CD4-positive, alpha-beta T cell (primary cell): ENCODE data around the gene CPNE1. TPM values are rescaled to one million over a fixed set of nuclear protein-coding genes. Genes with fewer than 3 reads are reported as not detected.
A peak's percentile ranks its signal among the peaks of the same experiment; 100 is the strongest.
"Not testable (repeated sequence)": the region's sequence is repeated elsewhere in the genome, so short reads cannot be mapped to it uniquely, and the experiment has no call there.

Source experiments
- ATAC-seq: fragments of 200-7000 bp; cut with Tn5 transposase; one replicate; pipeline ENCODE4 v1.10.0; 2022; ENCODE audit warnings: mild to moderate bottlenecking; ENCODE audit not compliant: poor library complexity
- CTCF ChIA-PET: fragments of 350-600 bp; sonication (Branson Sonifier 250); formaldehyde crosslinking; loops from one replicate; lab custom pipeline; 2021; ENCODE audit warnings: antibody characterized with exemption, inconsistent platforms; lab: Charles Lee
- POLR2A ChIA-PET: fragments of 350-600 bp; sonication (Branson Sonifier 250); formaldehyde crosslinking; loops from one replicate; lab custom pipeline; 2021; ENCODE audit warnings: antibody characterized with exemption, inconsistent platforms; lab: Charles Lee
- DNase-seq, 14 experiments: peaks; one replicate each; pipeline ENCODE4 v3.0.0-alpha.2; 2013 to 2020; ENCODE audit warnings: mixed read lengths in 2 of 14
- H3K27ac ChIP-seq, 2 donors: one replicate each; pipeline versions ENCODE4 v1.5.1 to v1.7.0; 2013; ENCODE audit warnings: low read length in 2 of 2, low read depth in 1 of 2, mild to moderate bottlenecking in 1 of 2
- H3K27me3 ChIP-seq, 2 experiments: 1 replicate in 1 of 2; 2 replicates in 1 of 2; pipeline versions ENCODE4 v1.6.1 to v1.7.0; 2013; ENCODE audit warnings: low read length in 2 of 2, control low read depth in 1 of 2, mild to moderate bottlenecking in 1 of 2, moderate library complexity in 1 of 2; ENCODE audit not compliant: insufficient read depth in 2 of 2, control insufficient read depth in 1 of 2
- H3K36me3 ChIP-seq: one replicate; pipeline ENCODE4 v1.6.1; 2013; ENCODE audit warnings: low read length, control low read depth; ENCODE audit not compliant: insufficient read depth
- H3K4me1 ChIP-seq: one replicate; pipeline ENCODE4 v1.6.1; 2013; ENCODE audit warnings: low read length, control low read depth; ENCODE audit not compliant: insufficient read depth
- H3K4me3 ChIP-seq: one replicate; pipeline ENCODE4 v1.5.1; 2013; ENCODE audit warnings: mild to moderate bottlenecking, low read length, moderate library complexity
- H3K9me3 ChIP-seq, 2 experiments: 1 replicate in 1 of 2; 2 replicates in 1 of 2; pipeline versions ENCODE4 v1.6.1 to v1.7.0; 2013; ENCODE audit warnings: low read length in 2 of 2, mild to moderate bottlenecking in 2 of 2, control low read depth in 1 of 2, moderate library complexity in 1 of 2; ENCODE audit not compliant: control insufficient read depth in 1 of 2, insufficient read depth in 1 of 2
- H3K27ac Mint-ChIP-seq: one replicate; pipeline ENCODE4 v1.8.0; 2020; ENCODE audit warnings: mixed read lengths
- H3K27me3 Mint-ChIP-seq: one replicate; pipeline ENCODE4 v1.8.0; 2021; ENCODE audit warnings: mixed read lengths
- H3K36me3 Mint-ChIP-seq: one replicate; pipeline ENCODE4 v1.8.0; 2021; ENCODE audit warnings: low read depth, mixed read lengths
- H3K4me1 Mint-ChIP-seq: one replicate; pipeline ENCODE4 v1.8.0; 2021; ENCODE audit warnings: low read depth, mixed read lengths
- H3K4me3 Mint-ChIP-seq: one replicate; pipeline ENCODE4 v1.8.0; 2020; ENCODE audit warnings: mild to moderate bottlenecking, mixed read lengths
- H3K9me3 Mint-ChIP-seq: one replicate; pipeline ENCODE4 v1.8.0; 2020; ENCODE audit warnings: mixed read lengths
- intact Hi-C, 2 experiments: fragments of 100-400 bp; cut with DNase I in 1 of 2; cut with micrococcal nuclease in 1 of 2; formaldehyde crosslinking; loops; one replicate each; pipeline versions ENCODE4 v1.15.1 to v1.9.0; 2023 to 2025; cut with DNase I, micrococcal nuclease
- total RNA-seq, 174 experiments: library from RNA in 2 of 174; stranded (reverse) in 2 of 174; gene quantifications; one replicate each; pipeline ENCODE4 v1.2.3 and lab custom pipeline; 2021 to 2026
- TF ChIP-seq, protein P1 (sequence below): fragments of 200-600 bp; IDR thresholded peaks from one replicate; pipeline ENCODE4 v1.8.0; 2022; ENCODE audit warnings: antibody characterized with exemption, mild to moderate bottlenecking

CPNE1 gene
- total RNA-seq, 2 experiments from 2014 or later: 146 to 153 TPM

DNA sequence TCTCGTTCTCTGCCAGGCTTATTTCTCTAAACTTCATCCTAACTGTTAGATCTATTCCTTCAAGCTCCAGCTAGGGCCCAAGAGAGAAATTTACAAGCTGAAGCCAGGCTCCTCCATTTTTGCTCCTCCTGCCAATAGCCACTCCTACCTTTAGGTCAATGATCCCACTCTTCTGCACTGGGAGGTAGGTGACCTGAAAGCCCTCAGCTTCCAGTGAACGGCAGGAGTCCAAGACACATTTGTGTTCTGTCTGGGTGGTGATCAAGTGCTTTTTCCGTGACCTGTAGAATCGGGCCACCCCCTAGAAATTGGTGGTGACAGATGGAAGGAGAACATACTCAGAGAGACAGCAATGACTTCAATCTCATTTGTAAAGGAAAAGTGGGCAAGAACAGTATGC lies 25.6 kb upstream of the CPNE1 start:
- intact Hi-C loops: loop anchor here in 1 of 2 experiments (10.0 kb wide), 2 partner anchors 225 to 265 kb away; partner anchors contain the start of gene SCAND1
- TF ChIP-seq, protein P1, sequence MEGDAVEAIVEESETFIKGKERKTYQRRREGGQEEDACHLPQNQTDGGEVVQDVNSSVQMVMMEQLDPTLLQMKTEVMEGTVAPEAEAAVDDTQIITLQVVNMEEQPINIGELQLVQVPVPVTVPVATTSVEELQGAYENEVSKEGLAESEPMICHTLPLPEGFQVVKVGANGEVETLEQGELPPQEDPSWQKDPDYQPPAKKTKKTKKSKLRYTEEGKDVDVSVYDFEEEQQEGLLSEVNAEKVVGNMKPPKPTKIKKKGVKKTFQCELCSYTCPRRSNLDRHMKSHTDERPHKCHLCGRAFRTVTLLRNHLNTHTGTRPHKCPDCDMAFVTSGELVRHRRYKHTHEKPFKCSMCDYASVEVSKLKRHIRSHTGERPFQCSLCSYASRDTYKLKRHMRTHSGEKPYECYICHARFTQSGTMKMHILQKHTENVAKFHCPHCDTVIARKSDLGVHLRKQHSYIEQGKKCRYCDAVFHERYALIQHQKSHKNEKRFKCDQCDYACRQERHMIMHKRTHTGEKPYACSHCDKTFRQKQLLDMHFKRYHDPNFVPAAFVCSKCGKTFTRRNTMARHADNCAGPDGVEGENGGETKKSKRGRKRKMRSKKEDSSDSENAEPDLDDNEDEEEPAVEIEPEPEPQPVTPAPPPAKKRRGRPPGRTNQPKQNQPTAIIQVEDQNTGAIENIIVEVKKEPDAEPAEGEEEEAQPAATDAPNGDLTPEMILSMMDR: no peak
- H3K27ac Mint-ChIP-seq: no peak overlapping the region
- H3K27ac ChIP-seq: no peak overlapping the region
- H3K9me3 ChIP-seq: no peaks in the 10 kb centered on the region
- no peaks in the 10 kb centered on the region for H3K4me1 ChIP-seq
- H3K36me3 ChIP-seq: peaks cover 58% of the 10 kb centered on the region
- H3K4me3 ChIP-seq: no peak overlapping the region
- peaks cover 58% of the 10 kb centered on the region for H3K36me3 Mint-ChIP-seq
- H3K4me1 Mint-ChIP-seq: no peaks in the 10 kb centered on the region
- ChIA-PET POLR2A (no interaction called here), CTCF (interaction anchor here (0.6 to 1.6 kb wide), 2 partner anchors 9 to 544 kb away, joined by 3 to 4 read pairs; partner anchors contain the start of genes NFS1 and ROMO1)
- DNase-seq (peak in 1 of 14 experiments; percentile 2), ATAC-seq (no peak)
- H3K27me3 ChIP-seq: no peaks in the 10 kb centered on the region
- no peaks in the 10 kb centered on the region for H3K27me3 Mint-ChIP-seq
- H3K4me3 Mint-ChIP-seq: no peak overlapping the region
- no peaks in the 10 kb centered on the region for H3K9me3 Mint-ChIP-seq

DNA sequence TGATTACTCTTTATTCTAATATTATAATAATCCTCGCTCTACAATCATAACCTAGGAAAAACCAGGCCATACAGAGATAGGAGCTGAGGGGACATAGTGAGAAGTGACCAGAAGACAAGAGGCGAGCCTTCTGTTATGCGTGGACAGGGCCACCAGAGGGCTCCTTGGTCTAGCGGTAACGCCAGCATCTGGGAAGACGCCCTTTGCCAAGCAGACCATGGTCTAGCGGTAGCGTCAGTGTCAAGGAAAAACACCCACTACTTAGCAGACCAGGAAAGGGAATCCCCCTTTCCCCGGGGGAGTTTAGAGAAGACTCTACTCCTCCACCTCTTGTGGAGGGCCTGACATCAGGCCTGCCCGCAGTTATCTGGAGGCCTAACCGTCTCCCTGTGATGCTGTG lies 22.2 kb upstream of the CPNE1 start:
- intact Hi-C loops, H3K27me3 Mint-ChIP-seq, POLR2A ChIA-PET, ATAC-seq, H3K4me1 ChIP-seq, H3K4me3 ChIP-seq, H3K9me3 Mint-ChIP-seq, H3K9me3 ChIP-seq, H3K27ac ChIP-seq, CTCF ChIA-PET, H3K4me1 Mint-ChIP-seq, H3K27ac Mint-ChIP-seq, H3K4me3 Mint-ChIP-seq, H3K27me3 ChIP-seq: not testable (repeated sequence)
- H3K36me3 ChIP-seq: peaks cover 47% of the 10 kb centered on the region
- H3K36me3 Mint-ChIP-seq: peaks cover 52% of the 10 kb centered on the region
- peak in 1 of 14 experiments; percentile 24 for DNase-seq

- H3K27ac Mint-ChIP-seq, POLR2A ChIA-PET, intact Hi-C loops: not testable (repeated sequence)
Observed at GRCh38 chr20:35685368-35685767, 20.7 kb upstream of the CPNE1 start.

GRCh38 chr20:35681960-35682359 lies 17.3 kb upstream of the CPNE1 start:
- no peak for ATAC-seq

More at GRCh38 chr20:35685368-35685767, 20.7 kb upstream of the CPNE1 start:
- CTCF ChIA-PET, H3K27me3 ChIP-seq, ATAC-seq, H3K4me1 Mint-ChIP-seq, H3K9me3 ChIP-seq, H3K4me3 Mint-ChIP-seq, H3K9me3 Mint-ChIP-seq, H3K27ac ChIP-seq, H3K4me3 ChIP-seq, H3K4me1 ChIP-seq, H3K27me3 Mint-ChIP-seq: not testable (repeated sequence)
- DNase-seq: peak in 1 of 14 experiments; percentile 4
- peaks cover 61% of the 10 kb centered on the region for H3K36me3 Mint-ChIP-seq
- H3K36me3 ChIP-seq: peaks cover 42% of the 10 kb centered on the region

More at GRCh38 chr20:35681960-35682359, 17.3 kb upstream of the CPNE1 start:
- TF ChIP-seq, protein P1: no peak
- Mint-ChIP-seq H3K4me1 (no peaks in the 10 kb centered on the region), H3K4me3 (no peak overlapping the region), H3K9me3 (no peaks in the 10 kb centered on the region), H3K27me3 (no peaks in the 10 kb centered on the region), H3K36me3 (peaks cover 56% of the 10 kb centered on the region), H3K27ac (no peak overlapping the region)
- DNase-seq: no peak
- CTCF ChIA-PET: no interaction called here
- intact Hi-C loops: no loop called here
- Histone ChIP-seq H3K4me1 (no peaks in the 10 kb centered on the region), H3K27me3 (no peaks in the 10 kb centered on the region), H3K9me3 (no peaks in the 10 kb centered on the region), H3K4me3 (no peak overlapping the region), H3K36me3 (peaks cover 34% of the 10 kb centered on the region), H3K27ac (no peak overlapping the region)
- POLR2A ChIA-PET: no interaction called here
